Stimulated activated naive CD4-positive, alpha-beta T cell treated with Interleukin-2 at 50 U/mL for 16 hours (primary cell): Measurements from ENCODE around the gene HDAC4.
A peak's percentile ranks its signal among the peaks of the same experiment; 100 is the strongest.

Source experiments
- DNase-seq: peaks from one replicate; lab custom pipeline; 2025; lab: John Stamatoyannopoulos, UW

Gene HDAC4

GRCh38 chr2:239383036-239383758, 17.6 kb downstream of the HDAC4 start:
- DNase-seq, result no peak

- DNase-seq, result no peak
Observed at GRCh38 chr2:239382384-239382880, 18.4 kb downstream of the HDAC4 start.

GRCh38 chr2:239381709-239382134, 19.1 kb downstream of the HDAC4 start:
- peak; percentile 21 for DNase-seq

- peak; percentile 67 for DNase-seq
Observed at GRCh38 chr2:239380831-239381708, 19.8 kb downstream of the HDAC4 start.

- no peak for DNase-seq
Observed at GRCh38 chr2:239379641-239380170, 21.1 kb downstream of the HDAC4 start.

GRCh38 chr2:239378918-239379640, 21.7 kb downstream of the HDAC4 start:
- no peak for DNase-seq

GRCh38 chr2:239378021-239378917, 22.6 kb downstream of the HDAC4 start:
- DNase-seq, result no peak

- DNase-seq, result no peak
Observed at GRCh38 chr2:239377591-239377990, 23.2 kb downstream of the HDAC4 start.

GRCh38 chr2:239376942-239377531, 23.8 kb downstream of the HDAC4 start:
- DNase-seq, result no peak

GRCh38 chr2:239376351-239376750, 24.5 kb downstream of the HDAC4 start:
- no peak for DNase-seq

GRCh38 chr2:239375278-239376061, 25.4 kb downstream of the HDAC4 start:
- no peak for DNase-seq

GRCh38 chr2:239374896-239375277, 25.9 kb downstream of the HDAC4 start:
- no peak for DNase-seq

GRCh38 chr2:239372835-239373234, 28.0 kb downstream of the HDAC4 start:
- no peak for DNase-seq

GRCh38 chr2:239371726-239372686, 28.8 kb downstream of the HDAC4 start:
- no peak for DNase-seq

- no peak for DNase-seq
Observed at GRCh38 chr2:239370876-239371725, 29.7 kb downstream of the HDAC4 start.

GRCh38 chr2:239370403-239370802, 30.4 kb downstream of the HDAC4 start:
- DNase-seq, result no peak

- DNase-seq, result peak; percentile 79
Observed at GRCh38 chr2:239369631-239370161, 31.1 kb downstream of the HDAC4 start.
